ES-I3 (cell line): ENCODE results near the gene JPH2.
"Not testable (repeated sequence)": the region's sequence is repeated elsewhere in the genome, so short reads cannot be mapped to it uniquely, and the experiment has no call there.

Experiments
- H3K36me3 ChIP-seq: 2 replicates; pipeline ENCODE4 v1.6.1; 2013; ENCODE audit warnings: mild to moderate bottlenecking, low read length, control low read depth, moderate library complexity; ENCODE audit not compliant: insufficient read depth
- H3K4me1 ChIP-seq: 2 replicates; pipeline ENCODE4 v1.6.1; 2013; ENCODE audit warnings: mild to moderate bottlenecking, control low read depth, low read length; ENCODE audit not compliant: insufficient read depth
- H3K9ac ChIP-seq: 2 replicates; pipeline ENCODE4 v1.6.1; 2013; ENCODE audit warnings: low read depth, mild to moderate bottlenecking, low read length, moderate library complexity
- H3K9me3 ChIP-seq: 2 replicates; pipeline ENCODE4 v1.6.1; 2013; ENCODE audit warnings: mild to moderate bottlenecking, low read length, moderate library complexity; ENCODE audit not compliant: control insufficient read depth, insufficient read depth

Gene JPH2

DNA sequence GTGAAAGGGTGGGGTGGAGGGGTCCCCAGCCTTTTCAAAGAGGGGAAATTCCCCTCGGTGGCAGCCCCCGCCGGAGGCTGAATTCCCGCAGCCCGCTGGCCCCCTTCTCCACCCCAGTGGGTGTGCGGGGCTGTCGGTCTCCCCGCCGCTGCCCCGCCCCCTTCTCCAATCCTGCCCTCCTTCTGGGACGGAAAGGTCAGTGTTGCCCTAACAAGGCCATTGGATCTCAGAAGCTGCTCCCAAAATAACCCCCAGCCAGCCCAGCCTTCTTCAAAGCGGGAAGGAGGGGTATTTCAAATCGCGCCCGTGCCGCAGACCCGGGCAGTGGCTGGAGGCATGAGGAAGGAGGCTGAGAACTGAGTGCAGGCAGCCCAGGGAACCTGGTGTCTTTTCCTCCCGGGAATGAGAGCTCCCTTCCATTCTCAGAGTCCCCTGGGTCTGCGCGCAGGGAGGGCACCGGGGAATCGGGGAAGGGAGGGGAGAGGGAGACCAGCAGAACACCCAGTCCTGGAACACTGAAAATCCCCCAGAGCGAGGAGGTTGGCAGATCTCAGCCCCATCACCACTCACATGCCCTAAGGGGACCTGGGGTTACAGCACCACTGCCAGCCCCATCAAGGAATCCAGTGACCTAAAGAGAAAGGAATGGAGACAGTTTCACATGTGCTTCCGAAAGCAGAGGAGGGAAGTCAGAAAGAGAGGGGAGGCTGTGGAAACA, at the start of gene JPH2:
TSS of gene JPH2 (minus strand) at position 135 of the 718 bp plus-strand sequence. CDS start 483 bp downstream, outside the sequence.
- H3K4me1 ChIP-seq: peaks cover 10% of the 10 kb centered on the region
- peak within 1 kb of the TSS; percentile 55 for H3K9ac ChIP-seq
- no peaks in the 10 kb centered on the region for H3K9me3 ChIP-seq

DNA sequence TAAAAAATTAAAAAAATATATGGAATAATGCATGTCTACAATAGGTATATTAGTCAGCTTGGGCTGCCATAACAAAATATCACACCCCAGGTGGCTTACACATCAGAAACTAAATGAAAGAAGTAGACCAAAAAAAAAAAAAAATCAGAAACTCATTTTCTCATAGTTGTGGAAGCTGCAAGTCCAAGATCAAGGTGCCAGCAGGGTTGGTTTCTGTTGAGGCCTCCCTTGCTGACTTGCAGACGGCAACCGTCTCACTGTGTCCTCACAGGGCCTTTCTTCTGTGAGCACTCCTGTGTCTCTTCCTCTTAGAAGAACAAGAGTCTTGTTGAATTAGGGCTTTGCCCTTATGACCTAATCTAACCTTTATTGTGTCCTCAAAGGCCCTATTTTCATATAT, 48.7 kb upstream of the JPH2 start:
- Histone ChIP-seq H3K4me1 (peaks cover 11% of the 10 kb centered on the region), H3K9me3 (0 out of 2 replicates have a peak, but pooled peaks cover 4% of the 10 kb centered on the region), H3K9ac (no peak overlapping the region), H3K36me3 (no peaks in the 10 kb centered on the region)

More for the DNA sequence above, at the start of gene JPH2:
- no peaks in the 10 kb centered on the region for H3K36me3 ChIP-seq

DNA sequence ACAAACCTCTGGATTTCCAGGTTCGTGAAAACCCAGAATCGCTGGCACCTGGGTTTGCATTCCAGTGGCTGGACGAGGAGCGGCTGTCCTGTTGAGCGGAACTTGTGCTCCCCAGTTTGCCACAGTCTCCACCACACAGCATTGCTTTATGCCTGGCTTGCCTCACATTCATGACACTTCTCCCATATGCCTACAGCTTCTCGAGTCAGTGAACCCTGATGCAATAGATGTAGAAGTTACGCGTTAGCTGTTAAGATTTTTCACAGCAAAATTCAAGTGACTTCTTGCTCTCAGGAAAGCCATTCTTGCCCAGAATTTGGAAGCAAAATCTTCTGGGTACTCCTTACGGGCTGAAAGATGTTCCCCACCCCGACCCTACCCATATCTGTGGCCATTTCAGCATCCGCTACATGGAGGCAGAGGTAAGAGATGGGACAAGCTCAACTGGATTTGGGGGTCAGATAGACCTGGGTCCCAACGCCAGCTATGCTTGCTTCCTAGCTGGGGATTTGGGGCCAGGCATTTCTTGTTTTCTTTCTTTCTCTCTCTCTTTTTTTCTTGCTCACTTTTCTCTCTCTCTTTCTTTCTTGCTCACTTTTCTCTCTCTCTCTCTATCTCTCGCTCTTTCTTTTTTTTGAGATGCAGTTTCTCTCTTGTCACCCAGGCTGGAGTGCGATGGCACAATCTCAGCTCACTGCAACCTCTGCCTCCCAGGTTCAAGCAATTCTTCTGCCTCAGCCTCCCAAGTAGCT, 47.8 kb upstream of the JPH2 start:
- Histone ChIP-seq H3K9ac (no peak overlapping the region), H3K36me3 (no peaks in the 10 kb centered on the region), H3K9me3 (0 out of 2 replicates have a peak, but pooled peaks cover 4% of the 10 kb centered on the region), H3K4me1 (peaks cover 11% of the 10 kb centered on the region)

DNA sequence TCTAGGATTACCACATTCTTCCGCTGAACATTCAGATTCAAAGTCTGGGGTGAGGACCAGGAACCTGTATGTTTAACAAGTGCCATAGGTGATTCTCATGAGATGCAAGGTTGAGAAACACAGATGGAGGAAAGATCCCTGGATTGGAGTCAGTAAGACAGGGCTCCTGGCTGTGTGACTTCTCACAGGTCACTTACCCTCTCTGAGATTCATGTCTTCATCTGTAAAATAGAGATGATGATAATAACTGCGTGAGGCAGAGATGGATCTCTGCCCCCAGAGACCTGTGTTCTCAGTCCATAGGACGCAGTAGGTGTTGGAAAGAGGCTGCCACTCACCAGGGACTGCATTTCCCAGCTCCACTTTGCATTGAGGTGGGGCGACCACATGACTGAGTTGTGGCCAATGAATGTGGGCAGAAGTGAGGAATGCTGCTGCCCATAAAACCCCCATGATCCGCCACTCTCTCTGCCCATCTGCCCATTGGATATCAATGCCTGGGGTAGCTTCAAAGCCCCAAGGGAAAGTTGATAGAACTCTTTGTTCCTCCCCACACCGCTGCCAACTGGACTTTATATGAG, 46.5 kb upstream of the JPH2 start:
- 0 out of 2 replicates have a peak, but pooled peaks cover under 1% of the 10 kb centered on the region for H3K9me3 ChIP-seq
- H3K9ac ChIP-seq: no peak overlapping the region
- H3K36me3 ChIP-seq: no peaks in the 10 kb centered on the region
- peaks cover 15% of the 10 kb centered on the region for H3K4me1 ChIP-seq

DNA sequence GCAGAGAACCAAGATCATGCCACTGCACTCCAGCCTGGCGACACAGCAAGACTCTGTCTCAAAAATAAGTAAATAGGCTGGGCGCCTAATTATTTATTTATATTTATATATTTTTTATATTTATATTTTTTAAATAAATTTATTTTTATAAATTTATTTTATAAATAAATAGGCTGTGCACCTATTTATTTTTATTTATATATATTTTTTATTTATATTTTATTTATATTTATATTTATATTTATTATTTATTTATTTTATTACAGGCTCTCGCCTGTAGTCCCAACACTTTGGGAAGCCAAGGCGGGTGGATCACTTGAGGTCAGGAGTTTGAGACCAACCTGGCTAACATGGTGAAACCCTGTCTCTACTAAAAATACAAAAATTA, 45.5 kb upstream of the JPH2 start:
- H3K9ac ChIP-seq, H3K36me3 ChIP-seq, H3K9me3 ChIP-seq: not testable (repeated sequence)
- peaks cover 15% of the 10 kb centered on the region for H3K4me1 ChIP-seq

DNA sequence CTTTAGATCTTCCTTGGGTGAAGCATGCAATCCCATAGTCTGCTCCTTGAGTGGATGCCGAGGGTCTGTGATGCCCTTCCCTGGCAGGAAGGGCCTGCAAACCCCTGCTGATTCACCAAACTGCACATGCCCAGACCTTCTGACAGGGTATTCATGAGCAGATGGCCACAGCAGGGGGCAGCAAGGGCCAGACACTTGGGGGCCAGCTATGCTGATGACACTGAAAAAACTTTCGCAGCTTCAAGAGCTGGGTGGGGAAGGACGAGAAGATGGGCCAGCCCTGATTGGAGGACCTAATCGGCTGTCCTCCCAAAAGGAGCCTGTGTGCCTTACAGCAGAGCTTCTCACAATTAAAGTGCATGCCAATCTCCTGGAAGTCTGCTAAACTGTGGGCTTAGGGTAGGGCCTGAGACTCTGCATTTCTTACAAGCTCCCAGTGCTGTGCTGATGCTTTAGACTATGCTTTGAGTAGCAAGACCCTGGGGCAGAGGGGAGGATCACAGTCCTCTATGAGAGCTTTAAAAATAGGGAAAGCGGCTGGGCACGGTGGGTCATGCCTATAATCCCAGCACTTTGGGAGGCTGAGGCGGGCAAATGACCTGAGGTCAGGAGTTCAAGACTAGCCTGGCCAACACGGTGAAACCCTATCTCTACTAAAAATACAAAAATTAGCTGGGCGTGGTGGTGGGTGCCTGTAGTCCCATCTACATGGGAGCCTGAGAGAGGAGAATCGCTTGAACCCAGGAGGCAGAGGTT, 44.9 kb upstream of the JPH2 start:
- H3K9me3 ChIP-seq: no peaks in the 10 kb centered on the region
- no peaks in the 10 kb centered on the region for H3K36me3 ChIP-seq
- no peak overlapping the region for H3K9ac ChIP-seq
- peaks cover 15% of the 10 kb centered on the region for H3K4me1 ChIP-seq

DNA sequence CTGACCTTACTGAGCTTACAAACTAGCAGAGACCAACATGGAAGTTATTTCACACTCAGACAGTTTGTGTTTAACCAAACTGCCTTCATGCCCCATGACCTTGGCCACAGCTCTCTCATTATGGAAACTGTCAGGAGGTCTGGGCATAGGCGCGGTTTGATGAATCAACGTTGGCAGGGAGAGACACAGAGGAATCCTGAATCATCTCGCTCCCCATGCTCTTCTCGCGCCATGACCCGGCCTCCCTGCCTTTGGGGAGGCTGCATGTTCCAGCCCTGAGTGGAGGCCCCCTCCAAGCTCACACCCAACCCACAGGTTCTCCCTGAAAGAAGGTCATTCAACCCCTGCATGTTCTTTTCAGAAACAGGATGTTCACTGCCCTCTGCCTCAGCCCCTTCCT, 44.2 kb upstream of the JPH2 start:
- Histone ChIP-seq H3K9me3 (no peaks in the 10 kb centered on the region), H3K4me1 (peaks cover 15% of the 10 kb centered on the region), H3K36me3 (no peaks in the 10 kb centered on the region), H3K9ac (no peak overlapping the region)

DNA sequence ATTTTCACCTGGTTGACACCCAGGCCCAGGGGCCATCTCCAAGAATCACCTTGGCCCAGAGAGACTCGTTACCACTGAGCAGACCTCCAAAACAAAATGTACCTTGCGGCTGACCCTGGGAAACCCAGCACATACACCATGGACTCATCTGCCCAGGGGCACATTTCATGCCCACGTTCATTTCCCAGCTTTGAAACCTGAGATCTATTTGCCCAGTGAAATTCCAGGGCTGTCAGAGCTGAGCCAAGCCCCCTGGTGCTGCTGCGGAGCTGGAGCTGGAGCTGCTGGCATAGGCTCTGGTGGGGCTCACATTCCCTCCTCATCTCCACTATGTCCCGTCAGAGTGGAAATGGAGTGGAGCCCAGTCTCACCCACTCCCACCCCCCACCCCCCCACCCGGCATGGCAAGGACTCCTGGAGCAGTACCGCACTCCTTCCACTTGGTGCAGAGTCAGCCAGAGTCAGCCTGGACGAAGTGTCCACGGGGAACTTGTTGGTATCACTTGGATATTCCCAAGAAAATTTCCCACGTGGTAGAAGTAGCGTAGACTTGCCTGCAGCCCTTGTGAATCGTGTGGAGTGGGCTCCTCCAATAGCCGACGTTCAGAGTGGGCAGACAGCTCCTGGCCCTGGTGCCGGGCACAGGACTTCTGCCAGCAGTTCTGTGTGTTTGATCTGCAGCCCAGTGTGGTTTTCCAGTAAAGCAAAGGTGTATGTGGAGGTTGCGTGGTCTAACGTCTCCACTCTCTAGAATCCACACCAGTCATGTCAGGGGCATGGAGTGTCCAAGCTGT, 41.7 kb upstream of the JPH2 start:
- H3K9ac ChIP-seq: no peak overlapping the region
- H3K4me1 ChIP-seq: peaks cover 12% of the 10 kb centered on the region
- no peaks in the 10 kb centered on the region for H3K36me3 ChIP-seq
- no peaks in the 10 kb centered on the region for H3K9me3 ChIP-seq

DNA sequence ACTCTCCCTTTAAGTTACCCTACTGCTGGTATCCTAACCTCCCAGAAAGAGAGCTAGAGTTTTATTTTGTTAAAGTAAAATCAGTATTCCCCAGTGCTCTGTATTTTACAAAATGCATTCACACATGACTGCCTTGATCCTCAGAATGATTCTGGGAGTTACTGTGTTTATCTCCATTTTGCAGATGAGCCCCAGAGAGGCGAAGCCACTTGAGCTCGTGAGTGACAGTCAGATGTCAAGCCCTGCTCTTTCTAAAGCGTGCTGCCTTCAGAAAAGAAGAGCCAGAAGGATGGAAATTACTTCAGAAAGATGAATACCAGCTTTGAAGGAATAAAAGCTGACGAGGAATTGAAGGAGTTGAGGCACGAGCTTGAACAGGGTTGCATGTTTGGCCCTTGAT, 37.6 kb upstream of the JPH2 start:
- no peaks in the 10 kb centered on the region for H3K36me3 ChIP-seq
- H3K9ac ChIP-seq: no peak overlapping the region
- H3K4me1 ChIP-seq: peaks cover 7% of the 10 kb centered on the region; the same call in 1 of the 2 replicates
- no peaks in the 10 kb centered on the region for H3K9me3 ChIP-seq

DNA sequence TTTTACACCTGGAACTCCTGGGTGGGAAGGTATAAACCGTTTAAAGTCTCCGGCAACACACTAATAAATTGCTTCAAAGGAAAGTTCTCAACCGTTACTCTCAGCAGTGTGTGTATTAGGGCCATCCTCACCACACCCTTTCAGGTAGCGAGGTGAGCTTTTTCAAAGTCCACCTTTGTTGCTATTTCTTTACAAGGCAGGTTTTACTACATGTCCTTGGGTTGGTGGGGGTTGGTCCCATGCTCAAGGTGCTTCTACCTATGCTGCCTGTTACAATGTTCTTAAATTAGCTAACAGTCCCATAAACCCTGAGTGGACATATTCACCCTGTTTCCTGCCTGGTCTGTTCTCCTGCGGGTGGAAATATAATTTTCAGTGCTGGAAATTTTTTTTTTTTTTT, 36.7 kb upstream of the JPH2 start:
- Histone ChIP-seq H3K4me1 (peaks cover 12% of the 10 kb centered on the region; the same call in 1 of the 2 replicates), H3K9me3 (no peaks in the 10 kb centered on the region), H3K9ac (no peak overlapping the region), H3K36me3 (no peaks in the 10 kb centered on the region)

DNA sequence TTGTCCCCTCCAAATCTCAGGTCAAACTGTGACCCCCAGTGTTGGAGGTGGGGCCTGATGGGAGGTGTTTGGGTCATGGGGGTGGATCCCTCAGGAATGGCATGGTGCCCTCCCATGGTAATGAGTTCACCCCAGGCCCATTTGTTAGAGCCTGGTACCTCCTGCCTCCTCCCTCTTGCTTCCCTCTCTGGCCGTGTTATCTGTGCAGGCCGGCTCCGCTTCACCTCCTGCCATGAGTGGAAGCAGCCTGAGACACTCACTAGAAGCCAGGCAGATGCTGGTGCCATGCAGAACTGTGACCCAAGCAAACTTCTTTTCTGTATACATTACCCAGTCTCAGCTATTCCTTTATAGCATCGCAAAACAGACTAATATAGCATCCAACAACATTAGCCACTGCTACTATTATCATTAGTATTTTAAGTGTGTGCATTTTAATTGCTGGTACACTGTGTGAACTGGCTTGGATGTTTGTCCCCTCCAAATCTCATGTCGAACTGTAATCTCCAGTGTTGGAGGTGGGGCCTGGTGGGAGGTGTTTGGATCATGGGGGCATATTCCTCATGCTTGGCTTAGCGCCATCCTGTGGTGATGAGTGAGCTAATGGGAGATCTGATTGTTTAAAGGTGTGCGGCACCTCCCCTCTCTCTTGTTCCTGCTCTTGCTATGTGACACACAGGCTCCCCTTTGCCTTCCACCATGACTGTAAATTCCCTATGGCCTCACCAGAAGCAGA, 35.8 kb upstream of the JPH2 start:
- Histone ChIP-seq H3K36me3 (no peaks in the 10 kb centered on the region), H3K9me3 (no peaks in the 10 kb centered on the region), H3K9ac (no peak overlapping the region), H3K4me1 (peaks cover 13% of the 10 kb centered on the region; the same call in 1 of the 2 replicates)

DNA sequence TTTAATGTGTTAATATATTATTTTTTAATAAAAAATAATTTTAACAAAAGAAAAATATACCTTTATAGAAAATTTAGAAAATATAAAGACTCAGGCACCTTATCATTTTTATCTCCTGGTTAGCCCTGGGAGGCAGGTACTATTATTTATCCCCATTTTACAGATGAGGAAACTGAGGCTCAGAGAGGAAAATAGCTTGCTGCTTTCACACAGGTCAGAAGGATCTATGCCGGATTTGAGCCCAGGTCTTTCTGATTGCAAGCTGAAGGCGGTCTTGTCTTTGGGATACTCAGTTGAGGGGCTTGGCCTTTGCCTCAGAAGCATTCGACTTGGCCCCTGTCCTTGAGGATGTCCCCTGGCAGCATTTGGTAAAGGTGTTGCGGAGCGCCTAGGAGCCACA, 35.0 kb upstream of the JPH2 start:
- H3K36me3 ChIP-seq: no peaks in the 10 kb centered on the region
- no peak overlapping the region for H3K9ac ChIP-seq
- H3K9me3 ChIP-seq: no peaks in the 10 kb centered on the region
- H3K4me1 ChIP-seq: peaks cover 17% of the 10 kb centered on the region; the same call in 1 of the 2 replicates

DNA sequence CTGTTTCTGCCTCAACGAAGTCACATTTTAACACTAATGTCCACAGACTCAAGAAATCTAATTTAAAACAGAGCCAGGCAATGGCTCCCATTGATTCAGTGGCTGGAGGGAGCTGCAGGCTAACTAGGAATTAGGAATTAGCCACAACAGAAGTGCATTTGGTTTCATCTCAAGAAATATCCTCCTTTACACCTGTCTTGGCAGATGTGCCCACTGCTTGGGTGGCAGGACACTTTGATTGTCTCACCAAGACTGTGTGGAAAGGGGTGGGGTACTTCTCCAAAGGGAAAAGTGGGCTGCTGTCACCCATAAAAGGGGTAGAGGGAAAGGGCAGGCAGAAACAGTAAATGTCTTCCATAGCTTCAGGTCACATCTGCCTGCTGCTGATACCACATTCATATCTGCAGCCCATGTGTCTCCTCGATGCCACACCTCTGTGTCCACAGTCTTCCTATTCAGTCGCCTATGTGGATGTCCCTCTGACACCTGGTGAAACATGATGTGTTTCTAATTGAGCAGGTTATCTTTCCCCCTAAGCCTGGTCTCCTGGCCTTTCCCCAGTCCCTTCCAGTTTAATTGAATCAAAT, 34.5 kb upstream of the JPH2 start:
- Histone ChIP-seq H3K4me1 (peaks cover 17% of the 10 kb centered on the region; the same call in 1 of the 2 replicates), H3K9me3 (no peaks in the 10 kb centered on the region), H3K9ac (no peak overlapping the region), H3K36me3 (no peaks in the 10 kb centered on the region)
